Epithelial cell of proximal tubule (primary cell): ENCODE measurements around the gene CGB5. TPM values are rescaled to one million over a fixed set of nuclear protein-coding genes. Genes with fewer than 3 reads are reported as not detected.
"Not testable (repeated sequence)": the region's sequence is repeated elsewhere in the genome, so short reads cannot be mapped to it uniquely, and the experiment has no call there.

Source experiments
- DNase-seq: peaks from one replicate; pipeline ENCODE4 v3.0.0-alpha.2; 2011; ENCODE audit warnings: low read depth
- H3K4me3 ChIP-seq: 2 replicates; pipeline ENCODE4 v1.5.1; 2011; ENCODE audit warnings: low read depth, mild to moderate bottlenecking, low read length
- CTCF ChIP-seq: conservative IDR thresholded peaks from 2 replicates; pipeline ENCODE4 v1.5.1; 2012; ENCODE audit warnings: low read depth, mild to moderate bottlenecking, low read length
- total RNA-seq: library from RNA; depleted of rRNA; stranded (reverse); fragments of >200 nt; gene quantifications from 2 replicates; pipeline ENCODE4 v1.2.3, GENCODE V29; 2015

Gene CGB5
- total RNA-seq, 1 donor from 2014 or later = not detected

- H3K4me3 ChIP-seq = no peak overlapping the region
- no peak for DNase-seq
- TF ChIP-seq CTCF = no peak
These were observed 21.5 kb upstream of the CGB5 start for GRCh38 chr19:49022116-49022515.

- not testable (repeated sequence) for H3K4me3 ChIP-seq, DNase-seq
These were observed 19.4 kb upstream of the CGB5 start, which contains the start of gene CGB3 for GRCh38 chr19:49024233-49024632. CGB3 (minus strand) TSS chr19:49024333; CDS start chr19:49023971, 362 bp downstream.

- not testable (repeated sequence) for DNase-seq, H3K4me3 ChIP-seq
These were observed 18.6 kb upstream of the CGB5 start for GRCh38 chr19:49025088-49025487.

- not testable (repeated sequence) for DNase-seq, H3K4me3 ChIP-seq
These were observed 18.0 kb upstream of the CGB5 start for GRCh38 chr19:49025599-49025998.

- not testable (repeated sequence) for DNase-seq, H3K4me3 ChIP-seq
These were observed 15.0 kb upstream of the CGB5 start for GRCh38 chr19:49028686-49029085.

- H3K4me3 ChIP-seq, DNase-seq: not testable (repeated sequence)
These were observed 13.9 kb upstream of the CGB5 start for GRCh38 chr19:49029749-49030148.

GRCh38 chr19:49030323-49030722, 13.3 kb upstream of the CGB5 start:
- H3K4me3 ChIP-seq, DNase-seq: not testable (repeated sequence)

GRCh38 chr19:49031642-49032301, 11.9 kb upstream of the CGB5 start, which contains the start of gene CGB2:
CGB2 (plus strand) TSS chr19:49031890; CDS start chr19:49032096, 206 bp downstream.
- TF ChIP-seq CTCF = peak; percentile 45
- not testable (repeated sequence) for DNase-seq, H3K4me3 ChIP-seq

- DNase-seq, H3K4me3 ChIP-seq: not testable (repeated sequence)
- peak; percentile 53 for TF ChIP-seq CTCF
These were observed 6.8 kb upstream of the CGB5 start, which contains the start of gene CGB1 for GRCh38 chr19:49036815-49037214. CGB1 (minus strand) TSS chr19:49036895; CDS start chr19:49036711, 184 bp downstream.

- not testable (repeated sequence) for DNase-seq, H3K4me3 ChIP-seq
These were observed 5.5 kb upstream of the CGB5 start for GRCh38 chr19:49038111-49038510.

- DNase-seq = not testable (repeated sequence)
These were observed 4.9 kb upstream of the CGB5 start for GRCh38 chr19:49038557-49039276.

GRCh38 chr19:49039736-49040135, 3.9 kb upstream of the CGB5 start:
- H3K4me3 ChIP-seq, DNase-seq: not testable (repeated sequence)

More at GRCh38 chr19:49038557-49039276, 4.9 kb upstream of the CGB5 start:
- not testable (repeated sequence) for H3K4me3 ChIP-seq
